Activated T-helper 17 cell treated with anti-CD3 and anti-CD28 coated beads, Interleukin-2, amount 50 U/mL, for 72 hours (primary cell): ENCODE measurements around the gene CCDC57. TPM values are rescaled to one million over a fixed set of nuclear protein-coding genes. Genes with fewer than 3 reads are reported as not detected.

Source experiments
- ATAC-seq: fragments of 150-1000 bp; cut with Tn5 transposase; replicated peaks from 2 replicates; pipeline ENCODE4 v1.10.0; 2021; ENCODE audit warnings: mild to moderate bottlenecking, moderate library complexity
- H3K27ac Mint-ChIP-seq: one replicate; pipeline ENCODE4 v1.8.0; 2022; ENCODE audit warnings: mixed read lengths
- H3K27me3 Mint-ChIP-seq: one replicate; pipeline ENCODE4 v1.8.0; 2022; ENCODE audit warnings: mixed read lengths
- H3K36me3 Mint-ChIP-seq: one replicate; pipeline ENCODE4 v1.8.0; 2022; ENCODE audit warnings: low read depth, mild to moderate bottlenecking, mixed read lengths
- H3K4me1 Mint-ChIP-seq: one replicate; pipeline ENCODE4 v1.8.0; 2022; ENCODE audit warnings: mixed read lengths
- H3K4me3 Mint-ChIP-seq: one replicate; pipeline ENCODE4 v1.8.0; 2022; ENCODE audit warnings: mild to moderate bottlenecking, mixed read lengths
- H3K9me3 Mint-ChIP-seq: one replicate; pipeline ENCODE4 v1.8.0; 2022; ENCODE audit warnings: mixed read lengths
- total RNA-seq, 2 donors: library from RNA; stranded (reverse); gene quantifications; one replicate each; pipeline ENCODE4 v1.2.3, GENCODE V29; 2022

CCDC57 gene
- total RNA-seq, 2 donors from 2014 or later = 36.9 to 37.7 TPM

DNA sequence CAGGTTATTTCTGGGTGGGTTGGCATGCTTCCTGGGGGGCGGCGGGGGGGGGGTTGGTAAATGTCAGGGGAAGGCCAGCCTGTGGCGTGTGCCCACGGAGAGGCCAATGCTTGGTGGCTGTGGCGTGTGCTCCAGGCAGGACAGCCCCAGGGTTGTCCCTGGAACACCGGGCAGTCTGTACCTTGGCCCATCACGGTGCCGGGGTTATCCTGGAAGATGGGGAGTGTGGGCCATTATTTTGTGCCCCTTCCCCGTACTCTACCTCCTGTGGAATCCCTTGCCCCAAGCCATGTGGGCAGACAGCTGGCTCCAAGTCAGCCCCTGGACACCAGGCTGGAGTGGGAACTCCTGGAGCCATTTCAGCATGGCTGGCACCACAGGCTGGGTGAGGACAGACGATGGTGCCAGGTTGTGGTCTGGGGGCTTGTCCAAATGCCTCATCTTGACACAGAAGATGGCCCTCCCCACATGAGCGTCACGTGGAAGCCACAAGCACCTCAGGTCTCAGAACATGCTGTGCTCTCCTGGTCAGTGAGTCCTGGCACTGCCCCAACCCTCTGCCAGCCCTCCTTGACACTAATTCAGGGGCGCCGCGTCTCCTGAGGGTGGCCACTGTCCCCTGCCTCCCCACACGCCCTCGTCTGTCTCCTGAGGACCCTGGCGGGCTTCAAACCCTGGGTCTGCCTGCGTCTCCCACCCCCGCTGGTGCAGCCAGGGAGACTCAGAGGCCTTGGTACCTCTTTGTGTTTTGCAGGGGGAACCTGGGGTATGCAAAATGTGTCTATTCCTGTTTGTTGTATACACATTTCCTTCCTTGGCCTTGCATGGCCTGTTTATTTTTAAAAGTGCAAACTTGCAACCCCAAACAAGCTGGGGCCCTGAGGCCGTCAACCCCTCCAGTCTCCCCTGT lies 20.5 kb upstream of the CCDC57 start:
- no peak overlapping the region for H3K27ac Mint-ChIP-seq
- H3K27me3 Mint-ChIP-seq = no peaks in the 10 kb centered on the region
- H3K36me3 Mint-ChIP-seq = peaks cover 69% of the 10 kb centered on the region
- no peaks in the 10 kb centered on the region for H3K9me3 Mint-ChIP-seq
- H3K4me3 Mint-ChIP-seq = peak overlapping the region; percentile 13
- no peak for ATAC-seq
- peaks cover 4% of the 10 kb centered on the region for H3K4me1 Mint-ChIP-seq

GRCh38 chr17:82232322-82232820 lies 19.7 kb upstream of the CCDC57 start:
- Mint-ChIP-seq H3K27ac (no peak overlapping the region), H3K4me1 (peaks cover under 1% of the 10 kb centered on the region), H3K27me3 (no peaks in the 10 kb centered on the region), H3K4me3 (no peak overlapping the region), H3K36me3 (peaks cover 64% of the 10 kb centered on the region), H3K9me3 (no peaks in the 10 kb centered on the region)
- ATAC-seq = no peak

GRCh38 chr17:82231562-82232321 lies 19.1 kb upstream of the CCDC57 start:
- ATAC-seq = no peak
- Mint-ChIP-seq H3K9me3 (no peaks in the 10 kb centered on the region), H3K4me3 (no peak overlapping the region), H3K4me1 (no peaks in the 10 kb centered on the region), H3K27me3 (no peaks in the 10 kb centered on the region), H3K36me3 (peaks cover 60% of the 10 kb centered on the region), H3K27ac (no peak overlapping the region)

GRCh38 chr17:82231312-82231561 lies 18.6 kb upstream of the CCDC57 start:
- Mint-ChIP-seq H3K9me3 (no peaks in the 10 kb centered on the region), H3K4me1 (no peaks in the 10 kb centered on the region), H3K27ac (no peak overlapping the region), H3K27me3 (no peaks in the 10 kb centered on the region), H3K36me3 (peaks cover 55% of the 10 kb centered on the region), H3K4me3 (no peak overlapping the region)
- peak; percentile 16 for ATAC-seq

DNA sequence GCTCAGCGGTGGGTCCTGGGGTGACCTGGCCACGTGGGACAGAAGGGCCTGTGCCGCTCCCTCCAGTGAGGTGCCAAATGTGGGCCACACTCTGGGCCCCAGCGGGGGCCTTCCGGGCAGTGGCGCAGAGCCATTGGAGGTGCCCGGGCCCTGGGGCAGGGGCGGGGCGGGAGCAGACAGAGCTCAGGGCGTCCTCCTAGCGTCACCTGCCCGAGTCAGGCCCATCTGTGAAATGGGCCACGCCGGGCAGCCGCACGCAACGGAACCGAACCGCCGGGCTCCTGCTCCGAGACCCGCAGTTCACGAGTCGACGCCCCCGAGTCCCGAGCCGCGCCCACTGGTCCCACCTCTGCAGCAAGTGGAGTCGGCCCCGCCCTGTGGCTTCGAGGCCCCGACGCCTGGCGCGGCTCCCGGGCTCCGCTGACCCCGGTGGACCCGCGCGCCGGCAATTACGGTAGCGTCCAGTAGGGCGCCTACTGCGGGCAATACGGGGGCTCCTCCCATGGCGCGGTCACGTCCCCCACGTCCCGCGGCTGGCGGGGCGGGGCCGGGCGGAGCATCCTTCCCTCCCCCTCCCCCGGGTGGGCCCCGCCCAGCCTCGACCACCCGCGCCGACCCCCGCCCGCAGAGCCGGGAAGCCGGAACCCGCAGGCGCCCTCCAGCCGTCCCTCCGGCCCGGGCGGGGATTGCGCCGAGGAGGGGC lies 18.1 kb upstream of the CCDC57 start:
- peak; percentile 57 for ATAC-seq
- H3K27me3 Mint-ChIP-seq = no peaks in the 10 kb centered on the region
- no peak overlapping the region for H3K27ac Mint-ChIP-seq
- H3K4me1 Mint-ChIP-seq = no peaks in the 10 kb centered on the region
- peaks cover 50% of the 10 kb centered on the region for H3K36me3 Mint-ChIP-seq
- H3K4me3 Mint-ChIP-seq = peak overlapping the region; percentile 89
- H3K9me3 Mint-ChIP-seq = no peaks in the 10 kb centered on the region

GRCh38 chr17:82229698-82230608 lies 17.3 kb upstream of the CCDC57 start:
- H3K27ac Mint-ChIP-seq = peak overlapping the region; percentile 85
- no peaks in the 10 kb centered on the region for H3K4me1 Mint-ChIP-seq
- no peaks in the 10 kb centered on the region for H3K9me3 Mint-ChIP-seq
- no peaks in the 10 kb centered on the region for H3K27me3 Mint-ChIP-seq
- peaks cover 42% of the 10 kb centered on the region for H3K36me3 Mint-ChIP-seq
- ATAC-seq = no peak
- peak overlapping the region; percentile 89 for H3K4me3 Mint-ChIP-seq

- Mint-ChIP-seq H3K27ac (peak within 1 kb of the TSS; percentile 85), H3K4me1 (no peaks in the 10 kb centered on the region), H3K27me3 (no peaks in the 10 kb centered on the region), H3K4me3 (peak within 1 kb of the TSS; percentile 89), H3K36me3 (peaks cover 33% of the 10 kb centered on the region), H3K9me3 (no peaks in the 10 kb centered on the region)
- ATAC-seq = peak; percentile 67
Observed at GRCh38 chr17:82228842-82229697, 16.4 kb upstream of the CCDC57 start, which contains the start of gene SLC16A3. TSS of gene SLC16A3 (plus strand) at chr17:82229042. CDS start at chr17:82236009, 6,967 bp downstream.

GRCh38 chr17:82228278-82228841 lies 15.7 kb upstream of the CCDC57 start:
- ATAC-seq = peak; percentile 69
- no peaks in the 10 kb centered on the region for H3K4me1 Mint-ChIP-seq
- peak overlapping the region; percentile 56 for H3K27ac Mint-ChIP-seq
- no peaks in the 10 kb centered on the region for H3K27me3 Mint-ChIP-seq
- peaks cover 26% of the 10 kb centered on the region for H3K36me3 Mint-ChIP-seq
- peak overlapping the region; percentile 64 for H3K4me3 Mint-ChIP-seq
- no peaks in the 10 kb centered on the region for H3K9me3 Mint-ChIP-seq

DNA sequence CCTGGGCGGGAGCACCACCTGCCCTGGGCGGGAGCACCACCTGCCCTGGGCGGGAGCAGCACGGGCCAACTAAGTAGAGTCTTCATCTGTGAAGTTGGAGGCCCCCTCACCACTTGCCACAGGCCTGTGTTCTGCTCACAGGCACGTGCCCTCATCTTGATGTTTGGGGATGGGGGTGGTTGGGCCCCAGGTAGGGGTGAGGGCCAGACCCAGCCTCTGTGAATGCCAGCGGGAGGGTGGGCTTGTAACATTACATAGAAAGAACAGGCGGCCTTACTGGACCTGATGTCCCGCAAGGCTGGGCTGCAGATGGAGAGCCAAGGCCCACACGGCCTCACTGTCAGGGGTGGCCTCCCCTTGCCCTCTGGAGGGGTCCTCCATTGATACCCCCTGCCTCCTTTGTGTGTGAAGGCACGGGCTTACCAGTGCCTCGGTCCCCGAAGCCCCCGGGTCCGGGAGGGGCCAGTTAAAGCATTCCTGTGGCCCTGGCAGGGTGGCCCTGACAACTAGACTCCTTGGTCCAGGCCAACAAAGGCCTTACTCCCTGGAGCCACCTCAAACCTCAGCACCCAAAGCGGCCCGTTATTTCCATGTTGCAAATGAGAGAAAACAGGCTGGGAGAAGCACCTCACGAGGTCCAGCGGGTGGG lies 15.1 kb upstream of the CCDC57 start:
- Mint-ChIP-seq H3K36me3 (peaks cover 20% of the 10 kb centered on the region), H3K27me3 (no peaks in the 10 kb centered on the region), H3K4me3 (peak overlapping the region; percentile 64), H3K4me1 (no peaks in the 10 kb centered on the region), H3K27ac (peak overlapping the region; percentile 56), H3K9me3 (no peaks in the 10 kb centered on the region)
- no peak for ATAC-seq

GRCh38 chr17:82226809-82227628 lies 14.4 kb upstream of the CCDC57 start:
- ATAC-seq = no peak
- Mint-ChIP-seq H3K27me3 (no peaks in the 10 kb centered on the region), H3K36me3 (peaks cover 20% of the 10 kb centered on the region), H3K4me1 (no peaks in the 10 kb centered on the region), H3K9me3 (no peaks in the 10 kb centered on the region), H3K27ac (peak overlapping the region; percentile 56), H3K4me3 (peak overlapping the region; percentile 64)

DNA sequence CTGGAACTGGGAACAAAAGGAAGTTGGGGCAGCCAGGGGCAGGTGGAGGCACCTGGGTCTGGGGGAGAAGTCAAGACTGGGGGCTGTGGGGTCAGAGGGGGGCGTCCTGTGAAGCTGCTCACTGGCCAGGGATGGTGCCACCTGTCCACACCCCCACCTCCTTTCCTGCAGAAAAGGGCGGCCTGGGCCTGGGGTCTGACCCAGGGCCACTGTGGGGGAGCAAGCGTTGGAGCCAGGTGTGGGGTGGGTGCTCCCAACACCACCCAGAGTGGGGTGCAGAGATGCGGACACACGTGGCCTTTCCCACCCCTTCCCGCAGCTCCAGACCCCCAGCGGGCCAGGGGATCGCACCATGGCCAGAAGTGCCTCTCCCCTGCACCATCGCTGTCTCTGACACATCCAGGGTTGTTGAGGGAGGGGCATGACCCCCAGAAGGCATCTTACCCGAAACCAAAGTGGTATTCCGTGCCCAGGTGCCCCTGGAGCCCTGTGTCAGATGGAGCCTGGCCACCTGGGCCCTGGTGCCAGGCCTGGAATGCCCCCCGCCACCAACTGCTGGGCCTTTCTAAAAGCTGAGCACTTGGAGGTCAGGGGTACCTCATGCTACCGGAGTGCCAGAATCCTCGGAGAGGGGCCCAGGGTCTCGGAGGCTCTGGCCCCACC lies 13.6 kb upstream of the CCDC57 start:
- peaks cover 20% of the 10 kb centered on the region for H3K36me3 Mint-ChIP-seq
- H3K4me1 Mint-ChIP-seq = no peaks in the 10 kb centered on the region
- no peak overlapping the region for H3K4me3 Mint-ChIP-seq
- no peak overlapping the region for H3K27ac Mint-ChIP-seq
- H3K9me3 Mint-ChIP-seq = no peaks in the 10 kb centered on the region
- no peak for ATAC-seq
- H3K27me3 Mint-ChIP-seq = no peaks in the 10 kb centered on the region
